ENCODE data around the gene CRADD.
"Not testable (repeated sequence)": the region's sequence is repeated elsewhere in the genome, so short reads cannot be mapped to it uniquely, and the experiment has no call there.

The CRADD gene

GRCh38 chr12:93788853-93789252, 111.7 kb downstream of the CRADD start:
- DNase-seq: no peak

- no peak for DNase-seq
Measured at GRCh38 chr12:93789767-93790166, 112.6 kb downstream of the CRADD start.

GRCh38 chr12:93790472-93791152, 113.4 kb downstream of the CRADD start:
- DNase-seq: peak; percentile 32

DNA sequence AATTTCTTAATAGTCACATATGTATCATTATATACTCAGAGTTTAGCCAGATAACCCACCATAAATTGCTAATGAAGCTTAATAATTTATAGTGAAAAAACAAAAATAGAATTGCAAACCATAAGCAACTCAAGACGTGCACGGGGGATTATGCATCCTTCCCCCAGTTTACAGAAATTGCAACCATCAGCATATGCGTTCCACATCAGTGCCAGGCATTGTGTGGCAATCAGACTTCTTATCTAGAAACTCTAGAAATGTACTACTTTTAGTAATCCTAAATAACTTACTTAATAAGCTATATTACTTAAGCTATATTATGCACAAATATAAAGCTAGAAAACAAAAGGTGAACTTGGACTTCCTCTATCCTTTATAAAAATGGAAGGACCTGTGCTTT, 115.8 kb downstream of the CRADD start:
- no peak for DNase-seq

DNA sequence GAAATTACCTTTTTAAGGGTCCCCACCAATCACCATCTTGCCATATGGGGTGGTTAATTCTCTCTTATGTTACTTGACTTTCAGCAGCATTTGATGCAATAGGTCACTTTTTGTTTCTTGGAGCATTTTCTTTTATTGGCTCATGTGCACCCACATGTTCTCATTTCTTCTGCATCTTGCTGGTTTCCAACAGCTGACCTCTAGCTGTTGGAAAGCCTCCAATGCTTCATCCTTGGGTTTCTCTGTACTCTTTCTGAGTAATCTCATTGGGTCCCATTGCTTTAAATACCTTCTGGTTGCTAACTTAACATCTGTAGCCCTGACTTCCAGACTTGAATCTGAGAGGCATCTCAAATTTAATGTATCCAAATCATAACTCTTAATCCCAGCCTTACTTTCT, 116.8 kb downstream of the CRADD start:
- no peak for DNase-seq

DNA sequence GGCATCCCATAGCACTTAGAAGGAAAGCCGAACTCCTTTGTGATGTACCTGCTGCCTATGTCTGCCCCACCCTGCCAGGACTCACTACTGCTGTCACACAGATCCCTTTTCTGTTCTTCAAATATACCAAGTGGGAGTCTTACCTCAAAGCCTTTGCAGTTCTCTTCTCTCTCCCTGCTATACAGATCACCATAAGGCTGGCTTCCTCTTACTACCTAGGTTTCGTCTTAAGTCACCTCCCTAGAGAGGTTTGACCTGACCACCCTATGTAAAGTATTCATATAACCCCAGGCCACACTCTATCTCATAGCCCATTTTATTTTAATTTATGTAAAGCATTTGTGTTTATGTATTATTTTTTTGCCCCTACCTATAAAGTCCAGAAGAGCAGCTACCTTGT, 117.6 kb downstream of the CRADD start:
- DNase-seq: no peak

GRCh38 chr12:93795352-93795751, 118.2 kb downstream of the CRADD start:
- DNase-seq: no peak

DNA sequence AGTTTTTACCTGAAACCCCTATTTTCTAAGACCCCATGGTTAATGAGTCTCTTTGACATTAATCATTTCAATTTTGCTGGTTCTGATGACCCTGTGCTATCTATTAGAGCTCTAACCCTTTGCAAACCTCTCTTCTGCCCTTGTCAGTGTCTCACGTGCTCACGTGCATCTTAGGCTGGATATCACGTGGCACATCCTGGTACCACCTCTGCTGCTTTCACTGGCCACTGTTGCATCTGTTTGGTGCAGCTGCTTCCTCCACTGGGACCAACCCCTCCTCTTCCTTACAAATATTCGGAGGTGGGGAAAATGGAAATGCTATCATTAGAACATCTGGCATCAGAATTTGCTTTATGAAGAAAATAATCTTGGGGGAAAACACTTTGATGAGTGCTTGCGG, 119.6 kb downstream of the CRADD start:
- DNase-seq: no peak

DNA sequence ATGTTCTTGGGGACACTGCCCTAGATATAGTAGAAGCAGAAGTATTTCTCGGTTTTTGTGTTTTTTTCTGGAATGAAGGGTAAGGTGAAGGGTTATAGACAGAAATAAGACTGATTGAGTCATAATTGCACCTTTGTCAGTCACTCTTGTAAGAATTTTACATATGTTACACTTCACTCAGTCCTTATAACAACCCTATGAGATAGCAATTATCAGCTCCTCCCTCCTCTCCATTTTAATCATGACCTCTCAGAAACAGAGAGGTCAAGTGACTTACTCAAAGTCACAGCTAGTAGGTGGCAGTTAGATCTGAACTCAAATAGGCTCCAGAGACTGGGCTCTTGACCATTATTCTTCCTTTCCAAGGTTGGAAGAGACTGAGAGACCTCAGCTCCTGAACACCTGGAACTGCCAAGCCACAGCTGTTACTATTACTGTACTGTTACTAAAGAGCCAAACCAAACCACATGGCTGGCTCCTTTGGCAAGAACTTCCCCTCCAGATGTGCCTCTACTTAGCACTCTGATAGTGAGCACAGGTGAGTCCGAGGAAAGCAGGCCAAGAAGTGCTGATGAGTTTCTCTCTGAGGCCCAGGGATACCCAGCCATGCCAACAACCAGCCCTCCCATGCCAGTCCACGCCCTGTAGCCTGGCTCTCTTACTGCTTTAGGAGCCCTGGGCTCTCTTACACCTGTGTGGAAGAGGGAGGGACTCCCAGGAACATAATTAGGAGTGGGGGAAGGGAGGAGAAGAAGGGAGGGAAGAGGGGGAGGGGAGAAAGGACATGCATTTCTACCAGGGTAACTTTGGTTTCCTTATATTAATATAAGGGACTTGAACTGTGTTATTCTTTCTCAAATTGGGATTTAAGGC, 121.3 kb downstream of the CRADD start:
- peak; percentile 48 for DNase-seq

DNA sequence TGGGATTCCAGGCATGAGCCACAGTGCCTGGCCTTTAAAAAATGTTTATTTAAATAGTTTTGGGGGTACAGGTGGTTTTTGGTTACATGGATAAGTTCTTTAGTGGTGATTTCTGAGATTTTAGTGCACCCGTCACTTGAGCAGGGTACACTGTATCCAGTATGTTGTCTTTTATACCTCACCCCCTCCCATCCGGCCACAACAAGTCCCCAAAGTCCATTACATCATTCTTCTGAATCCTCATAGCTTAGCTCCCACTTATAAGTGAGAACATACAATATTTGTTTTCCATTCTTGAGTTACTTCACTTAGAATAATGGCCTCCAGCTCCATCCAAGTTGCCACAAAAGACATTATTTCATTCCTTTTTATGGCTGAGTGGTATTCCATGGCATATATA, 124.5 kb downstream of the CRADD start:
- DNase-seq: not testable (repeated sequence)

DNA sequence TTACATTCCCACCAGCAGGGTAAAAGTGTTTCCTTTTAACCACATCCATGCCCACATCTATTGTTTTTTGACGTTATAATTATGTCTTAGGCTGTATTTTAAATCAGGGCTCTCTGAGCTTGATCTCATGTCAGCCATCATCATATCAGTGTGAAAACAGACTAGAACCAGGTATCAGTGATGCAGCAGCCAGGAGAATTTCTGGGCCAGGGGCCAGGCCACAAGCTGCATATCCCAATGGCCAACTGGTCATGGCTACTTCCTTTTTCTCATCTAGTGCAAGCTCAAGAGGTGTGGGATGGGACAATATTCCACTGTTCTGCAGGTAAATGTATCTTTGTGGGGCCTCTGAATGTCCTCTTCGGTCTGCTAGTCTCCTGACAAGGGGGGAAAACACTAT, 125.1 kb downstream of the CRADD start:
- DNase-seq: no peak

DNA sequence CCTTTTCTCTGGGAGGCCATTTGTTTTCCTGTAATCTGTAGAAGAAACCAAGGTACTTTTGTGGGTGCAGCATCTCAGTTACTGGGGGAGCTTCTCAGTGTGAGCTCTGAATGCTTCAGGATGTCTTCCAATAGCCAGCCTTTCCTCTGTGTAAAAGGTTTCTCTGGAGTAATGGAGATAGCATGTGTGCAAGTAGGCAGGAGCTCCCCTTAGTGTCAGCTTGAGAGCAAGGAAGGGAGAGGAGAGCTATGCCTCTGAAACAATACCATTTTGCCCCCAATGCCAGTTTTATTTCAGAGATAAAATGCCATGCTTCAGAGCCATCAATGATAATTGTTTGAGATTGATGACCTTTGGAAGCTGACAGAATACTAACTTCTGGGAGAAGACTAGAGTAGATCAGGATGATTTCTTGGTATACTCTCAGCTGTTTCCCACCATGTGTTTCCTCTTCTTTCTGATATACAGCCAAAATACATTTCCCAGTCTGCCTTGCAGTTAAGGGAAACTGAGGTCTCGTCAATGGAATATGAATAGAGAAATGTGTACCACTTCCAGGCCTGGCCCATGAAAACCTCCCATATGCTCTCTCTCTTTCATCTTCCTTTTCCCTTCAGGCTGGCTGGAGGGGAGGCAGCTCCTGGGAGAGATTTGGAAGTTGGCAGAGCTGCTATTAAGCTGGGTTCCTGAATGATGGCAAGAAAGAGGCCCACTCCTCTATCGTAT, 125.7 kb downstream of the CRADD start:
- DNase-seq: no peak

- DNase-seq: no peak
Measured at GRCh38 chr12:93803424-93803807, 126.2 kb downstream of the CRADD start.

GRCh38 chr12:93804392-93805179, 127.4 kb downstream of the CRADD start:
- DNase-seq: peak; percentile 17

DNA sequence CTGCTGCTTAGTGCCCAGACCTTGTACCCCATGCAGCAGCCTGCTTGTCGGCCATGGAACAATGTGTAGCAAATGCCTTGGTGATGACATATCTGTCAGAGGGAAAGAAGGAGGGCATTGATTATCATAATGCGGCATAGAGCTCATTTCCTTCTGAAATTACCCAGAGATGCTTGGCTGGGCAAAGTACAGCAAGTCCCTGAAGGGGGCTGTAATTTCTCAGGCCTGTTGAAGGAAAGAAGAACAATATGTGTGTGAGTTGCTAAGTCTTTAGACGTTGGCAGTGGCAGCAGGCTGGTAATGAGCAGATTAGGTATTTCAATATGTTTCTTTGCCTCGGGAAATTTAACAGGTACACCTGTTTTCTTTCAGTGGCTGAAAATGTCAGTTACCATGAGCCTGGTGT, 128.6 kb downstream of the CRADD start:
- no peak for DNase-seq

DNA sequence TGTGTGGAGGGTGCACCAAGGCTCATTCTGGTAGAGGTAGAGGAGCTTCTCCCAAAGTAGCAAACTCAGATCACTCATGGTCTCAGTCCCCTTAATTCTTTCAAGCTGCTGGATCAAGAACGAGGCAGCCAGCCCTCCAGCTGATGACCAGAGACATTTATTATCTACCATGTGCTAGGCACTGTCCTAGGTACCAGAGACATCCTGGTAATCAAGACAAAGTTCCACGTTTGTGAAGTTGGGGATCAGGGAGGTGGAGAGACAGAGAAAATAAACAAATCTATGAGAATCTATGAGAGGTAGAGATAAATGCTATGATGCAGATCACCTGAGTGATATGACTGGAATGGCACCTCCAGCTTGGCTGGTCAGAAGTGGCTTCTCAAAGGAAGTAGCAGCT, 130.2 kb downstream of the CRADD start:
- DNase-seq: no peak

DNA sequence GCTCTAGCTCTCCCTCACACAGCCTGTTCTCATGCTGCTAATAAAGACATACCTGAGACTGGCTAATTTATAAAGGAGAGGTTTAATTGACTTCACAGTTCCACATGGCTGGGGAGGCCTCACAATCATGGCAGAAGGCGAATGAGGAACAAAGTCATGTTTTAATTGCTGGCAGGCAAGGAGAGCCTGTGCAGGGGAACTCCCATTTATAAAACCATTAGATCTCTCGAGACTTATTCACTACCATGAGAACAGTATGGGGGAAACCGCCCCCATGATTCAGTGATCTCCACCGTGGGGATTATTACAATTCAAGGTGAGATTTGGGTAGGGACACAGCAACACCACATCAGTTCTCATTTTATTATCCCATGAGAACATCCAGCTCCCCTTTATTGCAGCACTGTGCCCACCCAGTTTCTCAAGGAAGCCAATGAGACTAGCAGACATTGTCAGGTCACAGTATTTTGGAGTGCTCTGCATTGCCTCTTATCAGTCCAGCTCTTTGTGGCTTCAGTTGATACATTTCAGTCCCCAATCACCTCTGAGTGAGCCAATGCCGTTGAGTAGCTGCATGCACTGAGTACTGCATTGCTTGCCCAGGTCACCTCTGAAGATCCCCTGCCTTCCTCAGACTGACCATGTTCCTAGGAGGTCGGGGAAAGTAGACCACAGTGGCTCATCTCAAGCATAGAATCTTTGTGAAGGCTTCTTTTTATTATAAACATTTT, 131.2 kb downstream of the CRADD start:
- no peak for DNase-seq

- DNase-seq: no peak
Measured at GRCh38 chr12:93812626-93813025, 135.5 kb downstream of the CRADD start.

GRCh38 chr12:93813186-93813585, 136.0 kb downstream of the CRADD start:
- no peak for DNase-seq

GRCh38 chr12:93813972-93814821, 137.0 kb downstream of the CRADD start:
- peak; percentile 26 for DNase-seq

GRCh38 chr12:93818488-93819049, 141.4 kb downstream of the CRADD start:
- DNase-seq: no peak

Data from activated CD4-positive, alpha-beta T cell treated with anti-CD3 and anti-CD28 coated beads, Interleukin-10, Interleukin-2, amounts not matched to agents 100 ng/mL and 50 ng/mL, durations not matched to agents 16 hours and 8 hours (primary cell).